H9 (cell line): ENCODE results near the gene MYMX. TPM values are rescaled to one million over a fixed set of nuclear protein-coding genes. Genes with fewer than 3 reads are reported as not detected.

ENCODE experiments used
- DNase-seq: peaks from one replicate; pipeline ENCODE4 v3.0.0-alpha.2; 2017
- H2AFZ ChIP-seq: one replicate; pipeline ENCODE4 v1.6.1; 2013; ENCODE audit warnings: mild to moderate bottlenecking, low read length, control low read depth, moderate library complexity
- H2AK5ac ChIP-seq: 2 replicates; pipeline ENCODE4 v1.6.1; 2013; ENCODE audit warnings: low read length, control low read depth, mixed read lengths; ENCODE audit not compliant: insufficient read length
- H2BK120ac ChIP-seq: one replicate; pipeline ENCODE4 v1.6.1; 2013; ENCODE audit warnings: low read depth, mild to moderate bottlenecking, low read length, control low read depth, inconsistent platforms; ENCODE audit not compliant: poor library complexity, severe bottlenecking
- H2BK12ac ChIP-seq: 2 replicates; pipeline ENCODE4 v1.6.1; 2013; ENCODE audit warnings: low read length, control low read depth, mixed read lengths, low read depth; ENCODE audit not compliant: insufficient read length
- H2BK15ac ChIP-seq: 2 replicates; pipeline ENCODE4 v1.6.1; 2013; ENCODE audit warnings: low read depth, low read length, control low read depth
- H2BK20ac ChIP-seq: one replicate; pipeline ENCODE4 v1.6.1; 2013; ENCODE audit warnings: low read depth, mild to moderate bottlenecking, low read length, control low read depth, inconsistent platforms; ENCODE audit not compliant: poor library complexity, severe bottlenecking
- H2BK5ac ChIP-seq: 2 replicates; pipeline ENCODE4 v1.6.1; 2013; ENCODE audit warnings: low read length, control low read depth, mixed read lengths; ENCODE audit not compliant: insufficient read length
- H3K14ac ChIP-seq: 2 replicates; pipeline ENCODE4 v1.6.1; 2013; ENCODE audit warnings: low read length, control low read depth; ENCODE audit not compliant: insufficient read depth
- H3K18ac ChIP-seq: 2 replicates; pipeline ENCODE4 v1.6.1; 2013; ENCODE audit warnings: low read depth, mild to moderate bottlenecking, mixed read lengths, low read length, control low read depth; ENCODE audit not compliant: insufficient read length
- H3K23ac ChIP-seq: 2 replicates; pipeline ENCODE4 v1.6.1; 2013; ENCODE audit warnings: low read length, control low read depth, mixed read lengths, low read depth; ENCODE audit not compliant: insufficient read length
- H3K23me2 ChIP-seq: 2 replicates; pipeline ENCODE4 v1.6.1; 2013; ENCODE audit warnings: low read depth, mild to moderate bottlenecking, mixed read lengths, low read length, control low read depth; ENCODE audit not compliant: insufficient read length, poor library complexity, severe bottlenecking
- H3K27ac ChIP-seq: 2 replicates; pipeline ENCODE4 v1.5.1; 2013; ENCODE audit warnings: low read length, control low read depth, mixed read lengths, low read depth; ENCODE audit not compliant: insufficient read length
- H3K27me3 ChIP-seq: 2 replicates; pipeline ENCODE4 v1.6.1; 2013; ENCODE audit warnings: low read length, control low read depth, inconsistent platforms; ENCODE audit not compliant: insufficient read depth
- H3K4ac ChIP-seq: 2 replicates; pipeline ENCODE4 v1.6.1; 2013; ENCODE audit warnings: low read depth, mild to moderate bottlenecking, control low read depth, inconsistent platforms, low read length, moderate library complexity
- H3K4me1 ChIP-seq: 2 replicates; pipeline ENCODE4 v1.6.1; 2013; ENCODE audit warnings: low read length, control low read depth, inconsistent platforms; ENCODE audit not compliant: insufficient read depth
- H3K4me2 ChIP-seq: 2 replicates; pipeline ENCODE4 v1.6.1; 2013; ENCODE audit warnings: low read length, control low read depth, mixed read lengths; ENCODE audit not compliant: insufficient read length, insufficient read depth
- H3K56ac ChIP-seq: 2 replicates; pipeline ENCODE4 v1.6.1; 2013; ENCODE audit warnings: low read depth, mild to moderate bottlenecking, mixed read lengths, low read length, control low read depth; ENCODE audit not compliant: insufficient read length
- H3K79me1 ChIP-seq: 2 replicates; pipeline ENCODE4 v1.6.1; 2013; ENCODE audit warnings: low read depth, mild to moderate bottlenecking, moderate library complexity, low read length, control low read depth, inconsistent platforms; ENCODE audit not compliant: insufficient read depth, poor library complexity, severe bottlenecking
- H3K79me2 ChIP-seq: 2 replicates; pipeline ENCODE4 v1.6.1; 2013; ENCODE audit warnings: low read length, control low read depth, inconsistent platforms; ENCODE audit not compliant: insufficient read depth
- H3K9ac ChIP-seq: 2 replicates; pipeline ENCODE4 v1.6.1; 2013; ENCODE audit warnings: low read length, control low read depth, mixed read lengths; ENCODE audit not compliant: insufficient read length; ENCODE audit errors: extremely low read depth
- H3K9me3 ChIP-seq: one replicate; pipeline ENCODE4 v1.6.1; 2013; ENCODE audit warnings: low read depth, low read length, inconsistent platforms; ENCODE audit not compliant: control insufficient read depth
- H3T11ph ChIP-seq: one replicate; pipeline ENCODE4 v1.6.1; 2013; ENCODE audit warnings: mild to moderate bottlenecking, low read length, control low read depth, inconsistent platforms
- H4K20me1 ChIP-seq: one replicate; pipeline ENCODE4 v1.6.1; 2013; ENCODE audit not compliant: control insufficient read depth, insufficient read length, insufficient read depth
- H4K5ac ChIP-seq: 2 replicates; pipeline ENCODE4 v1.6.1; 2013; ENCODE audit warnings: low read depth, mild to moderate bottlenecking, mixed read lengths, low read length, control low read depth; ENCODE audit not compliant: insufficient read length
- H4K8ac ChIP-seq: replicated peaks from 2 replicates; pipeline ENCODE4 v1.6.1; 2013; ENCODE audit warnings: low read length, control low read depth, mixed read lengths, low read depth; ENCODE audit not compliant: insufficient read length
- H4K91ac ChIP-seq: 2 replicates; pipeline ENCODE4 v1.6.1; 2013; ENCODE audit warnings: low read depth, mild to moderate bottlenecking, moderate library complexity, mixed read lengths, low read length, control low read depth; ENCODE audit not compliant: insufficient read length
- H3K27ac Mint-ChIP-seq, 3 experiments: 2 replicates in 2 of 3; 3 replicates in 1 of 3; pipeline ENCODE4 v1.8.0; 2020 to 2021; ENCODE audit warnings: mixed read lengths in 3 of 3, mild to moderate bottlenecking in 1 of 3, moderate library complexity in 1 of 3
- H3K27me3 Mint-ChIP-seq: 2 replicates; pipeline ENCODE4 v1.8.0; 2021; ENCODE audit warnings: low read depth, mild to moderate bottlenecking, moderate library complexity, mixed read lengths
- H3K36me3 Mint-ChIP-seq, 3 experiments: 2 replicates in 2 of 3; 3 replicates in 1 of 3; pipeline ENCODE4 v1.8.0; 2020 to 2021; ENCODE audit warnings: low read depth in 3 of 3, mixed read lengths in 3 of 3; ENCODE audit not compliant: insufficient read depth in 1 of 3
- H3K4me1 Mint-ChIP-seq, 2 experiments: 2 replicates each; pipeline ENCODE4 v1.8.0; 2020; ENCODE audit warnings: mixed read lengths in 2 of 2
- H3K4me3 Mint-ChIP-seq, 2 experiments: 2 replicates in 1 of 2; 3 replicates in 1 of 2; pipeline ENCODE4 v1.8.0; 2020 to 2021; ENCODE audit warnings: mild to moderate bottlenecking in 2 of 2, mixed read lengths in 2 of 2, moderate library complexity in 1 of 2
- H3K9me3 Mint-ChIP-seq, 2 experiments: 2 replicates in 1 of 2; 3 replicates in 1 of 2; pipeline ENCODE4 v1.8.0; 2020; ENCODE audit warnings: mild to moderate bottlenecking in 2 of 2, mixed read lengths in 2 of 2, moderate library complexity in 1 of 2
- CTCF ChIP-seq: fragments of 200-600 bp; sonication (generic); conservative IDR thresholded peaks from 3 replicates; pipeline ENCODE4 v1.8.0; 2021; ENCODE audit warnings: antibody characterized with exemption, mild to moderate bottlenecking
- WGBS: extraction: QIAGEN DNeasy Blood & Tissue Kit; methylation state at CpG from one replicate; pipeline ENCODE4 v1.1.7; 2013; ENCODE audit warnings: missing lambda C conversion rate, low lambda C conversion rate, mixed read lengths; ENCODE audit not compliant: insufficient read length; ENCODE audit errors: extremely low coverage; 5-methylcytosine and 5-hydroxymethylcytosine counted together
- total RNA-seq: library from RNA; stranded (reverse); gene quantifications from 2 replicates; pipeline ENCODE4 v1.2.1, GENCODE V29; 2021

Gene MYMX
- total RNA-seq, 1 experiment from 2014 or later: 1.1 TPM

DNA sequence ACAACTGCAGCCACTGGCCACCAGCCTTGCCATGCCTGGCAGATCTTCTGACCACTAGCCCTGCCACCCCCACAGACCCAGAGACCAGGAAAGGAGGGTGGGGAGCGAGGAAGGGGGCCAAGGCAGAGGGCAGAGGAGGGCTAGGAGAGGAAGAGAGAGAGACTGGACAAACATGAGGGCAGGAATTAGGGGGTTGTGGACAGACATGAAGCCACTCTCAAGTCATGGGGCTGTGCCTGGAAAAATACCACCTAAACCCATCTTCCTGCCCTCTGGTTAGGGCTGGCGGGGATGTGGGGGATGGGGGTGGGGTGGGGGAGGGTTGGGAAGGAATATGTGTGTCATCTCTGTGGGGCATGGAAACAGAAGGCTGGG lies 5.2 kb downstream of the MYMX start:
- peaks cover 3% of the 10 kb centered on the region for H3K27me3 Mint-ChIP-seq
- Histone ChIP-seq H3K79me2 (peaks cover 17% of the 10 kb centered on the region; the same call in 1 of the 2 replicates), H4K8ac (no peak overlapping the region), H2BK5ac (no peak overlapping the region), H3K4ac (no peak overlapping the region), H3T11ph (no peak overlapping the region), H3K56ac (no peak overlapping the region), H3K23ac (no peak overlapping the region), H4K91ac (no peak overlapping the region), H2BK120ac (no peak overlapping the region), H3K9me3 (no peaks in the 10 kb centered on the region), H2BK20ac (no peak overlapping the region), H4K5ac (no peak overlapping the region), H3K4me2 (no peak overlapping the region), H3K14ac (no peak overlapping the region), H2AFZ (no peak overlapping the region), H2AK5ac (no peak overlapping the region), H3K4me1 (peaks cover 24% of the 10 kb centered on the region; the same call in 1 of the 2 replicates), H3K23me2 (peaks cover 22% of the 10 kb centered on the region), H3K9ac (no peak overlapping the region), H4K20me1 (peaks cover 2% of the 10 kb centered on the region), H3K18ac (no peak overlapping the region), H3K79me1 (peaks cover 17% of the 10 kb centered on the region), H3K27ac (no peak overlapping the region), H2BK15ac (no peak overlapping the region), H2BK12ac (no peak overlapping the region), H3K27me3 (no peaks in the 10 kb centered on the region)
- TF ChIP-seq CTCF: no peak
- no peak for DNase-seq
- peak overlapping the region in 1 of 2 experiments; percentile 96; a peak in 3 of 5 replicates for H3K4me3 Mint-ChIP-seq
- no peaks in the 10 kb centered on the region; a peak in 1 of 5 replicates for H3K9me3 Mint-ChIP-seq
- peak overlapping the region in 1 of 3 experiments; percentile 62; a peak in 2 of 7 replicates for H3K27ac Mint-ChIP-seq
- H3K36me3 Mint-ChIP-seq: peaks cover 0 to 3% (median 2%) of the 10 kb centered on the region in 3 experiments; a peak in 3 of 7 replicates
- peaks cover 70% of the 10 kb centered on the region in 2 experiments for H3K4me1 Mint-ChIP-seq
- WGBS: no CpG with 5 or more reads among the region's 2 CpGs
